Endothelial cell of hepatic sinusoid (primary cell): ENCODE results near the gene SF3B6.

Experiments
- in situ Hi-C: cut with HindIII; loops from 2 replicates; pipeline ENCODE4 v1.10.0; 2017; ENCODE audit warnings: low sequenced_read_pairs

SF3B6 gene

GRCh38 chr2:24022324-24022974 is 53.7 kb downstream of the SF3B6 start:
- in situ Hi-C loops, result no loop called here

DNA sequence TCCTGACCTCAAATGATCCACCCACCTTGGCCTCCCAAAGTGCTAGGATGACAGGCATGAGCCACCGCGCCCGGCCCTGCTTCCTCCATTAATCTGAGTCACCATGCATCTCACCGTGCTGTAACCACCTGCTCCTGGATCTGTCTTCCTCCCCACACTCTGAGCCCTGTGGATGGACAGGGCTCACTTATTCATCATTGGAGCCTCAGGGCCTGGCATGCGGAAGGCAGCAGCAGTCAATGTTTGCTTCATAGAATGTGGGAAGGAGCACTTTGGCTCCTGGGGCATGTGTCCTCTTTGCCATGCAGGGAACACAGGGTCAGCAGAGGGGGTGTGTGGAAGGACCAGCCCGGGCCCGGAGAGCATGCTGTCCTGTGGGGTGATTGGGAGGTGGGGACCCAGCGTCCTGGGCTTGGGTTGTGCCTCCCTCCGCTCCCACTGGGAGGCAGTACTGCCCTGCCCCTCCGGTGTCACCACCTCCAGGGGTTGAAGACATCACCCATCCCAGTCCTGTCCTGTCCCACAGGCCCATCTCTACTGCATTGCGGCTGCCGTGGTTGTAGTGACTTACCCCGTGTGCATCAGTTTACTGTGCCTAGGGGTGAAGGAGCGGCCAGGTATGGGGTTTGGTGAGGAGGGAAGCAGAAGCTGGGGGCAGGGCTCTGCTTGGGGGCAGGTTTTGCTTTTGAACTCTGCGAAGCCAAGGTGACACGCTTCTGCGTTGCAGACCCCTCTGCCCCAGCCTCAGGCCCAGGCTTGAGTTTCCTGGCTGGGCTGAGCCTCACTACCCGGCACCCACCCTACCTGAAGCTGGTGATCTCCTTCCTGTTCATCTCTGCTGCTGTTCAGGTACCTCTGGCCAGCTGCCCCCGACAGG is 54.8 kb downstream of the SF3B6 start:
- in situ Hi-C loops, result no loop called here

GRCh38 chr2:24020244-24020643 is 55.9 kb downstream of the SF3B6 start:
- in situ Hi-C loops, result no loop called here

- in situ Hi-C loops, result no loop called here
These were observed 56.4 kb downstream of the SF3B6 start for GRCh38 chr2:24019729-24020128.

DNA sequence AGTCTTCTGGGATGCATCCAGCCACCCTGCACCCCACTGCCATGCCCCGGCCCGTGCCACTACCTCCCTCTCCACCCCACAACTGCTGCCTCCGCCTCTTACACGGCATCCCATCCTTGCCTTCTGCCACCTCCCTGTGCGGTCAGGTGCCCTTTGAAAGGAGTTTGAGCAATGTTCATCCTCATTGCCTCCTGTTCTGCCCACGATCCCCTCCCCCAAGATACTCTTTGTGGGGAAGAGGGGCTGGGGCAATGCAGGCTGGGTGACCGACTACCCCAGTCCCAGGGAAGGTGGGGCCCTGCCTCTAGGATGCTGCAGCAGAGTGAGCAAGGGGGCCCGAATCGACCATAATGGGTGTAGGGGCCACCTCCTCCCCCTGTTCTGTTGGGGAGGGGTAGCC is 57.9 kb downstream of the SF3B6 start:
- in situ Hi-C loops, result no loop called here

DNA sequence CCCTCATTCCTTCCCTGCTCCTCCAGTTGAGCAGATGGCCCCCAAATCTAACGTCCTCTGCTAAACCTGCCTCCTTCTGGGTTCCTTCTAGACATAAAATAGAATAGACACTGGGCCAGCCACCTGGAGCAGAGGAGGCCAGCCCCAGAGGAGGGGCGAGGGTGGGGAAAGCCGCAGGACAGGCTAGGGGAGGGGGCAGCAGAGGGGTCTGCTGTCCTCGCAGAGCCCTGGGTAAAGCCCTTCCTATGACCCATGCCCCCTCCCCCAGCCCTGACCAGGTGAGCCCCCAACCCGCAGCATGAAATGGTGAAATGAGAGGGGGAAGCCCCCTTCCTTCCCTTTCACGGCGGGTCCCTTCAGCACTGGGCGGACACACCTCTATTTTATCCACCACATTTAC is 58.4 kb downstream of the SF3B6 start:
- in situ Hi-C loops, result no loop called here
